NCI-H1105 (cell line): ENCODE data around the gene INTS3.
"Not testable (repeated sequence)": the region's sequence is repeated elsewhere in the genome, so short reads cannot be mapped to it uniquely, and the experiment has no call there.

Experiments
- DNase-seq: peaks from one replicate; lab custom pipeline; 2025; lab: John Stamatoyannopoulos, UW

Gene INTS3

DNA sequence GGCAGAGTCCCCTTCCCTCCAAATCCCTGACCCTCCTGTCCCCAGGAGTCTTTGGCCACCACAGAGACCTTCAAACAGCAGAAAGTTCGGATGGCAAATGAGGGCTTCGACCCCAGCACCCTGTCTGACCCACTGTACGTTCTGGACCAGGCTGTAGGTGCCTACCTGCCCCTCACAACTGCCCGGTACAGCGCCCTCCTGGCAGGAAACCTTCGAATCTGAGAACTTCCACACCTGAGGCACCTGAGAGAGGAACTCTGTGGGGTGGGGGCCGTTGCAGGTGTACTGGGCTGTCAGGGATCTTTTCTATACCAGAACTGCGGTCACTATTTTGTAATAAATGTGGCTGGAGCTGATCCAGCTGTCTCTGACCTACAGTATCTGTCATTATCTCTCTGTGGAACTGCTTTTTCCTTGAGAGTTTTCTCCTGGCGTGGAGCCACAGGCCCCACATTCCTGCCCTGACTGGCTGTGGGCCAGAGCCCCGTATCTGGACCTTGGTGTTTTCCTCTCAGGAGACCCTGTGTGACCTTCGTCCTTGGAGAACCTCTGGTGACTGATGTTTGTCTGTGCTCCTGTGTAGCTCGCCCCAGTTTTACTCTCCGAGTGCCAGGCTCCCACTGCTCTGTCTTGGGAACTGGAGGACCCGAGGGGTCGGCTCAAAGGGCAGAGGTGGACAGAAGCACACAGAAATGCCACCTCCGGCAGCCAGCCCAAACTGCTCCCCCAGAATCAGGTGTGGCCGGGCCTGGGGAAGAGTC is 52.1 kb downstream of the INTS3 start:
- DNase-seq, result no peak

DNA sequence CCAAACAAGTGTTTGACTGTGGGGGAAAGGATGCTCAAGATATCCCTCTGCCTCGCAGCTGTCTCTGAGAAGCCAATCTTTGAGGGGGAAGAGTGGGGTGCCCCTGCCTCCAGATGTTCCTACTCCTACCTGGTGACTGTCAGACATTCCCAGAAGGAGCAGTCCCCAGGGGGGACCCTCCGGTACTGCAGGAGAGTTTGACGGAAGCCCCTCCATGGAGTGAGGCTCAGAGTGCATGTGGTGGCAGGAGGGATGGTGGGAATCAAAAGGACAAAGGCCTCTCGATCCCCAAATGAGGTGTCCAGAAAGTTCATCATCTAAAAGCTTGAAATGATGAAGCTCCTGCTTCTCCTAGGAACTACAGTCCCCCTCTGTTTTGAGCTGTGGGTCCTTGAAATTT is 52.7 kb downstream of the INTS3 start:
- DNase-seq, result no peak

DNA sequence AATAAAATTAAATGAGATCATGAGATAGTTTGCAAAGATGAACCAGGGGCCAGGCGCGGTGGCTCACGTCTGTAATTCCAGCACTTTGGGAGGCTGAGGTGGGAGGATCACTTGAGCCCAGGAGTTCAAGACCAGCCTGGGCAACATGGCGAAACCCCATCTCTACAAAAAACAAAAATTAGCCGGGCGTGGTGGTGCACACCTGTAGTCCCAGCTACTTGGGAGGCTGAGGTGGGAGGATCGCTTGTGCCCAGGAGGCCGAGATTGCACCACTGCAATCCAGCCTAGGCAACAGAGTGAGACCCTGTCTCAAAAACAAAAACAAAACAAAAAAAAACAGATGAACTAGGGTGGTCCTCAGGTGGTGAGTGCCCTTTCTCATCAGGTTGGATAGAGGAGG is 54.8 kb downstream of the INTS3 start:
- not testable (repeated sequence) for DNase-seq

DNA sequence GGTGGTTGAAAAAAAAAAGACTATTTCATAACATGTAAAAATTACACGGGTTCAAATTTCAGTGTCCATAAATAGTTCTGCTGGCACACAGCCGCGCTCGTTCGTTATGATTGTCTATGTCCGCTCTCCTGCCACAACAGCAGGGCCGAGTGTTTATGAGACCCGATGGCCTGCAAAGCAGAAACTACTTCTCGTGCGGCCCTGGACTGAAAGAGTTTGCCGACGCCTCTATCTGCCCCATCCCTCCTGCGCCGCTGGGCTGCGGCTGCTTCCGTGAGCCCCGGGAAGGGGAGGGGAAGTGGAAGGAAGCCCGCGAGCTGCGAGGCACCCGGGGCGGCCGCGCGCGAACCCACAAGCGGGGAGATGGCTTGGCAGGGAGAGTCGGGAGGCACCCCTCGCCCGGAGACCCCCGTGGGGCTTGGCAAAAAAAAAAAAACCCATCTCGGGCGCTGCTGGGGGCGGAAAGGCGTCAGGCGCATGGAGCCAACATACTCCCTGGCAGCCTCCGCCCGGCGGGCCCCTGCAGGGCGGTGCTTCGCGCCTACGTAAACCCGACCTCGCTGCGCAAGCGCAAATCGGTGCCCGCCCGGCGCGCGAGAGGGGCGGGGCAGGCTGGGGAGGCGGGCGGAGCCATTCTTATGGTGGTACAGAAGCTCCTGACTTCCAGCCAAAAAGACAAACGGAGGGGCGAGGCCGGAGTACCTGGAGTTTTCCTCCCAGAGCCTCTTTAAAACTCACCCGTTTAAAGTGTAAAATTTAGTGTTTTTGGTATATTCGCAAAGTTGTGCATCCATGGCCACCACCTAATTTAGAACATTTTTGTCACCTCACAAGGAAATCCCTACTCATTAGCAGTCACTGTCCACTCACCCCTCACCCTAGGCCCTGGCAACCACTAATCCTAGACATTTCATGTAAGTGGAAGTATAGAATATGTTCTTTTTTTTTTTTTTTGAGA is 55.7 kb downstream of the INTS3 start:
- peak; percentile 79 for DNase-seq

DNA sequence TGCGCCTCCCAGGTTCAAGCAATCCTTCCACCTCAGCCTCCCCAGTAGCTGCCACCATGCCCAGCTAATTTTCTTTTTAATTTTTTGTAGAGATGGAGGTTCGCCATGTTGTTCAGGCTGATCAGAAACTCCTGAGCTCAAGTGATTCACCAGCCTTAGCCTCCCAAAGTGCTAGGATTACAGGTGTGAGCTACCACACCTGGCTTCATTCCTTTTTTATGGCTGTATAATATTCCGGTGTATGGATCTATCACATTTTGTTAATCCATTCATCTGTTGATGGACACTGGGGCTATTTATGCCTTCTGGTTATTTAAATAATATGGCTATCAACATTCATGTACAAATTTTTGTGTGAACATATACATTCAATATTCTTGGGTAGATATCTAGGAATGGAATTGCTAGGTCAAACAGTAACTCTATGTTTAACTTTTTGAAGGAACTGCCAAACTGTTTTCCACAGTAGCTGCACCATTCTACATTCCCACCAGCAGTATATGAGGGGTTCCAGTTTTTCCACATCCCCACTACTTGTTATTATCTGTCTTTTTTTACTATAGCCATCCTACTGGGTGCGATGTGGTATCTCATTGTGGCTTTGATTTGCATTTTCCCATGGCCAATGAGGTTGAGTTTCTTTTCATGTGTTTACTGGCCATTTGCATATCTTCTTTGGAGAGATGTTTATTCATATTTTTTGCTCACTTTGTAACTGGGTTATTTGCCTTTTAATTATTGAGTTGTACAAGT is 58.4 kb downstream of the INTS3 start:
- no peak for DNase-seq

DNA sequence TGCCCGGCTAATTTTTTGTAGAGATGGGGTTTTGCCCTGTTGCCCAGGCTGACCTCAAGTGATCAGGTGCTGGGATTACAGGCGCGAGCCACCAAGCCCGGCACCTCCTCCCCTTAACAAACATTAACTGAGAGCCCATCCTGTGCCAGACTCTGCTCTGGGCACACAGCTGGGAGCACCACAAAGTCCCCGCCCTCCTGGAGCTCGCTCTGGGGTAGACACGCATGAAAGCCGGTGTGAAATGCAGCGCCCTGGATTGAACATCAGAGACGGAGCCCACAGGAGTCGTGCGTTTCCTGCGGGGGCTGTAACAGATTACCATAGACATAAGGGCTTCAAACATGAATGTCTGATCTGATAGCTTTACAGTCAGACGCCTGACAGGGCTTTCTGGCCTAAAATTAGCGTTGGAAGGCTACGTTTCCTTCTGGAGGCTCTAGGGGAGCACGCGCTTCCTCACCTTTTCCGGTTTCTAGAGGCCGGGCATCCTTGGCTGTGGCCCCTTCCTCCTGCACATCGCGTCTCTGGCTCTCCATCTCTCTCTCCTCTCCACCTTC is 61.7 kb downstream of the INTS3 start:
- no peak for DNase-seq

DNA sequence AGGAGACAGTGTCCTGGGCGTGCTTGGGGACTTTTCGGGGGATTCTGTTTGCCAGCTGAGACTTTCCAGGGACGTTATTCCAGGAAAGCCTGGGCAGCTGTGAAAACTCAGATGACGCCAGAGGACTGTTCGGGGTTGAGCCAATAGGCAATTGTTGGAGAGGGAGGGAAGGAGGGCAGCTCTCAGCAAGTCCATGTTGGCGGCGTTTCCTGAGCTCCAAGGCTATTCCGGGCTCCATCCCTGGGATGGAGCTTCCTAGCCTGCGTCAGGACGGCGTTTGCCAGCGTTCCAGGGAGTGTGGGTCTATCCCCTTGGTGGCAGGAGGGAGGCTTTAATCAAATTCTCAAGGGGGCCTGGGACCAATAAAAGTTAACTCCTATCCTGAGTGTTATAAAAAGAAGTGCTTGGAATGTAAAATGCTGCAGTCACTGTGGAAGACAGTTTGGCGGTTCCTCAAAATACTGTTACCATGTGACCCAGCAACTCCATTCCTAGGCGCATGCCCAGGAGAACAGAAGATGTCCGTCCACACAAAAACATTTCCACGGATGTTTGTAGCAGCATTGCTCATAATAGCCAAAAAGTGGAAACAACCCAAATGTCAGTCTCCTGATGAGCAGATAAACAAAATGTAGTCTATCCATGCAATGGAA is 62.6 kb downstream of the INTS3 start:
- DNase-seq, result no peak

DNA sequence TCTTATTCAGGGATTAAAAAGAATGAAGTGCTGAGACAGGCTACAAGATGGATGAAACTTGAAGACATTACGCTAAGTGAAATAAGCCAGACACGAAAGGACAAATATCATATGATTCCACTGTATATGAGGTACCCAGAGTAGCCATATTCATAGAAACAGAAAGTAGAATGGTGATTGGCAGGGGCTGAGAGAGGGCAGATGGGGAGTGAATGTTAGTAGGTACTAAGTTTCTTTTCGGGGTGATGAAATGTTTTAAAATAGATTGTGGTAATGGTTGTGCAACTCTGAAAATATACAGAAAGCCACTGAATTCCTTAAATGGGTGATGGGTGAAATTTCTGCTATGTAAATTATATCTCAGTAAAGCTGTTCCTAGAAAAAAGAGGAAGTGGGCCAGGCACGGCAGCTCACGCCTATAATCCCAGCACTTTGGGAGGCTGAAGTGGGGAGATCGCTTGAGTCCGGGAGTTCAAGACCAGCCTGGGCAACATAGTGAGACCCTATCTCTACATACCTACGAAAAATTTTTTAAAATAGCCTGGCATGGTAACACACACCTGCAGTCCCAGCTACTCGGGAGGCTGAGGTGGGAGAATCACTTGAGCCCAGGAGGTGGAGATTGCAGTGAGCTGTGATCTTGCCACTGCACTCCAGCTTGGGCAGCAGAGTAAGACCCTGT is 63.3 kb downstream of the INTS3 start:
- DNase-seq, result no peak

DNA sequence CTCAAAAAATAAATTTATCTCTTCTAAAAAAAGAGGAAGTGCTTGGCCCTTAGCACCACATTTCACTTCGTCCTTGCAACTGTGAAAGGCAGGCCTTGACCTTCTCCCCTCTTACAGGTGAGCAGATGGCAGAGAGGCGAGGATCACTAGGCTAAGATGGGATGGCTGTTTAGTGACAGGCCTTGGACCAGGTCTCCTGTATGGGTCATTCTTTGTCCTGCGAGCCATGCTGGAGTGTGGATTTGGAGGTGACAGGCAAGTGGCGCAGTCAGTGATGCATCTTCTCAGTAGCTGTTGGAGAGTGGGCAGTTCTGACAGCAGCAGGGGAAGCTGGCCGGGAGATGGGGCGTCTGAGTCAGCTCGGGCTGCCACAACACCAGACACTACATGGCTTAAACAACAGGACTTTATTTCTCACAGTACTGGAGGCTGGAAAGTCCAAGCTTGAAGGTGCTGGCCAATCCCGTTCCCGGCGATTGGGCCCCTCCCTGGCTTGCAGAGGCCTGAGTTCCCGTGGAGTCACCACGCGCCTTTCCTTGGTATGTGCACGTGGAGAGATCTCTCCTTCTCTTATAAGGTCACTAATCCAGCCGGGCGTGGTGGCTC is 63.9 kb downstream of the INTS3 start:
- DNase-seq, result no peak

DNA sequence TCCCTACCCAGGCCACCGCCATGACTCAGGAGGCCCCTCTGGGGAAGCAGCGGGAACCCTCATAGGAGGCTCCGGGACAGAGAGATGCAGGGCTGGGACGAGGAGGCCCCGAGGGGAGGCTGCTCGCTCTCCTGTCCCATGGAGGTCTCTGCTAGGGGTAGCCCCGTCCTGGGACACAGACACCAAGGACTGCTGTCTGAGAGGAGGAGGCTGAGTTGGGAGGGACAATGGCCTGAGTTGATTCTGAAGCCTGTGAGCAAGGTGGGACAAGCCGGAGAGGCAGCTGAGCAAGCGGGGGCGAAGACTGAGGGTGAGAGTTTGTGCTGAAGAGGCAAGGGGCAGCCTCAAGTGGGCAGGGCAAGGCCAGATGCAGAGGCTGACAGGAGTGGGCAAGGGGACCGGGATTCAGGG is 64.8 kb downstream of the INTS3 start:
- DNase-seq, result no peak

DNA sequence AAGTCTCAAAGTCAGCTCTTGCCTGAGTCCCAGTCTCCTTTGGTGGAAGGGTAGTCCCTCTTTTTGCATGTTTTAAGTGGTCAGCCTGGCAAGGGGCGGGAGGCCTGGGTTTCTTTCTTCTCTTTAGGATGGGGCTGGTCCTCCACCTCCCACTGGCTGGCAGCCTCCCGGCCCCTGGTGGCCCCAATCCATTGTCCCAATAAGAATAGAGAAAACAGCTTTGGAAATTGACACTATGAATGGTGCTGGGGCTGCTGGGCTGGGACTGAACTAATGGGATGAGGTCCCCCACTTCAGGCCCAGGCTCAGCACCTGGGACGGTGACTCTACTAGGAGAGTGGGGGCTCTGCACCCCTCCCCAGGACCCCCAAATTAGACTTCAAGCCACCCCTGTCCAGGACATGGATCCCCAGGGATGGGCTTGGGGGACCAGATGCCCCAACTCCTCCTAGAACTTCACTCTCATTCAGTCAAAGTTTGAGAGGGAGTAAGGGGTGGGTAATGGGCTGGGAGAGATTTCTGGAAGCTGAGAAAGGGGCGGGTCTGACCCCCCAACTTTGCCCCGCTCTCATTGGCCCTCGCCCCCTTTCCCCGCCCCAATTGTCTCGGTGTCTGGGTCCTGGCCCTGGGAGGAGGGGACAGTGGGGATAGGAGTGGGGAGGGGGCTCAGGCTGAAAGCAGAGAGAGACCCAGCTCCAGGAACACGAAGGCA is 65.6 kb downstream of the INTS3 start:
- no peak for DNase-seq

DNA sequence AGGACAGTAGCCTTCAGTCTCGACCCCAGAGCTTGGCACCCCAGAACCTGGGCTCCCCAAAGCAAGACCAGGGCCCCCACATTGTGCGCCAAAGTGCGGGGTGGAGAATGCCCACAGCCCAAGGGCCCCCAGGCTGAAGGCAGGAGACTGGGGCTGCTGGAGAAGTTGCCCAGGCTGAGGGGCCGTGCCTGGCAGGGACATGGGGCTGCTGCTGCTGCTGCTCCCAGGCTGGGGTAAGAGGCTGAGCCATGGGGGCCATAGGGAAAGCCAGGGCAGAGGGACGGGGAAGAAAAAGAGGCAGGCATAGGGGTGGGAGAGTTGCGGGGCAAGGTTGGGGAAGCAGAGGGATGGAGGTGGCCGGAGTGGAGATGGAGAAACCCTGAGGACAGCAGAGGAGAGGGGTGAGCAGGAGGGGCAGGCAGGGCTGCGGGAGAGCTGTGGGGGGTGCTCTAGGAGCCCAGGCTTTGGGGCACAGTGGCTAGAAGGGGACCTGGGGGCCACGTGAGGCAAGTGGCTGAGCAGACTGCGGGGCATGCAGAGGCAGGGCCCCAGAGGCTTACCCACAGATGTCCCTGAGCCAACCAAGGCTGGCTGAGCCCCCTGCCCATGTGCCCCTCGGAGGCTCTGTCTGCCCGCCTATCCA is 66.2 kb downstream of the INTS3 start:
- no peak for DNase-seq

DNA sequence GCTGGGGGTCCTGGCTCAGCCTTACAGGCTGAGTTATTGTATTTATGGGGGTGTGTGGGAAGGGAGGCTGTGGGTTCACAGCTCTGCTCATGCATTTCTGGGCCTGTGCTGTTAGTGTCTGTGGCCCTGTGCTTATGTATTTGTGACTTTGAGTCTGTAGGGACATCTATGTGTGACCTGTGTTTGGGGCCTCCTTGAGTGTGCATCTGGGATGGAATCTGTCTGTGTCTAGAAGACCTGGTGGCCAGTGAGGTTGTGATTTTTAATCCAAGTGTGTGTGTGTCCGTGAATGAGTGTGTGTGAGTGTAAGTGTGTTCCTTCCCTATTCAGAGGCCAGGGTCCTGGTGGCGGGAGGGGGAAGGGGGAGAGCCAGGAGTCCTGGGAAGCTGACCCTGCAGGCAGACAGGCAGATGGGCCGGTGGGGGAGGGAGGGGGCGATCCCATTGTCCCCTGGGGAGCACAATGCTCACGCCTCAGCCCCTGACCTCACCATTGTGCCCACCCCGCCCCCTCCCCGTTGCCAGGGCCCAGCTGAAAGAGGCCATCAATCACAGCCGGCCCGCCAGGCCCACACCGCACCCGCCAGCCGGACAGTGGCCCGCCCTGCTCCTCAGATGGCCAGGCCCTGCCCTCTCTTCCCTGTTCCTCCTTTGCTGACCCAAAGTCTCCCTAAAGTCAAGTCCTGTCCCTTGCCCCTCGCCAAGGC is 66.9 kb downstream of the INTS3 start:
- DNase-seq, result no peak

DNA sequence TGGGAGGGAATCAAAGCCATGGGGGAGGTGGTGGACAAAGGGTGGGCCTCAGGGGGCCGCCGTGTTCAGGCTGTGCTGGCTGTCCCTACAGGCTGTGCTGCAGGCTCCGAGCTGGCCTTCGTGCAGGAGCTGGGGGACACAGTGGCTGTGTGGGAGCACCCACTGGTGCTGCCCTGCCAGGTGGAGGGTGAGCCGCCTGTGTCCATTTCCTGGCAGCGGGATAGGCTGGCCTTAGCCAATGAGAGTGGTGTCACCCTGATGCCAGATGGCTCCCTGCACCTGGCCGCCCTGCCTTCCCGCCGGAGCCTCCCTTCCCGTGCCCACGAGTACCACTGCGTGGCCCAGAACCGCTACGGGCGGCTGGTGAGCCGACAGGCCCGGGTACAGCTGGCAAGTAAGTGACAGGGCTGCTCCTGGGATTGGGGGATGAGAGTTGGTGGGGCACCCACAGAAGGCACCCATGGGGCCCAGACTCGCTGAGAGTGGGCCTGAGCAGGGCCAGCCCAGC is 67.5 kb downstream of the INTS3 start:
- no peak for DNase-seq

DNA sequence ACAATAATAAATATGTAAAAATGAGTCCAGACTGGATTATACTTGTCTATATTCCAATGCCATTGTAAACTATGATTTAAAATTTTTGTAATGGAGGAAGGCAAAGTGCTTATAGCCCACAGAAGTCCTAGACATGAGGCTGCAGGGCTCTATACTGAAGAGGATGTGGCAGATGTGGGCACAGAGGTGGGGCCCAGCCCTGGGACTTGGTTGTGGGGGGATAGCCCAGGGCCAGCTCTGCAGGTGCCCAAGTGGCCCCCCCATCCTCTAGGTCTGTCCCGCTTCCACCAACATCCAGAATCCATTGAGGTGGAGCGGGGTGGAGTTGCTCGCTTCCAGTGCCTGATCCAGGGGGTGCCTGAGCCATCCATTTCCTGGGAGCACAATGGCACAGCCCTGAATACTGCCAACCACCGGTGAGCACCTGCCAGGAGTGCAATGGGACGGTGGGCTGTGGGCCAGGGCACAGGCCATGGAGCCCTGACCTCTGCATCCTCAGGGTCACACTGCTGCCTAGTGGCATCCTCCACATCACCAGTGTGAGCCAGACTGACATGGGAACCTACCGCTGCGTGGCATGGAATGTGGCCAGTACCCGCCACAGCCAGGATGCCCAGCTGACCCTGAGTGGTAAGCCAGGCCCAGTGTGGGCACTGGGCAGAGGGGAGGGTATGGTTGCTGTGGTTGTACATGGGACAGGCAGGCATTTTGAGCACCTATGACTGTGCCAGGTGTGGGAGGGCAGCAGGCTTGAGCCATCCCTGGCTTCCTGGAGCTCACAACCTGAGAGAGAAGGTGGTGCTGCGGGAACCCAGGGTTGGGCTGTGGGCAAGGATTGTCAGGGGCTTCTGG is 68.3 kb downstream of the INTS3 start:
- no peak for DNase-seq

DNA sequence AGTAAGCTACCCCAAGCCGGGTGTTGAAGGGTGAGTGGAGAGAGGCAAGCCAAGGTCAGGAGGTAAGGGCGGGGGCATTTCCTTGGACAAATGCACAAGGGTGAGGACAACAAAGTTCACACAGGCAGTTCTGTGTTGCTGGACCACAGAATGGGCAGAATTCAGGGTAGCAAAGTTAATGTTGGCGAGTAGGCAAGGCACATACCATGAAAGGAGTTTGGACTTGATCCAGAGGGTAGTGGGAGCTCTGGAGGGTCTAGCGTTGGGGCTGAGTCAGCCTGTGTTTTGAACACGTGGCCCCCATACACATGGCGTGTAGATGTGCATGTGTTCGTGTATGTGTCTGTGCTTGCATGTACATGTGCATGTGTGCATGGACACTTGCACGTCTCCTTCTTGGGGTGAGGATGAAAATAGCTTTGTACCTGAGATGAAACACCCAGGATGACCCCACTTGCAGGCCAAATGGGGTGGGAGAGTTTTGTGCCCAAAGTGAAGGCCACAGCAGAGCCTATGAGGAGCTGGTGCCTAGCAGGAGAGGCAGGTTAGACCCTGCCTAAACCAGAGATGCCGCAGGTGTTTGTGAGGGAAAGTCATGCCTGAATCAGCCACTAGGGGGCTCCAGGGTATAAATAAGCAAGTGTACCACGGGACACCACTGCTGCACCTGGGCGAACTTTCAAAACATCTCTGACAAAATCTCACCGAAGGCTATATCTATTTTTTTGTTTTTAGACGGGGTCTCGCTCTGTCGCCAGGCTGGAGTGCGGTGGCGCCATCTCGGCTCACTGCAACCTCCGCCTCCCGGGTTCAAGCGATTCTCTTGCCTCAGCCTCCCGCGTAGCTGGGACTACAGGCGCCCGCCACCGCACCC is 69.2 kb downstream of the INTS3 start:
- DNase-seq, result peak; percentile 65

DNA sequence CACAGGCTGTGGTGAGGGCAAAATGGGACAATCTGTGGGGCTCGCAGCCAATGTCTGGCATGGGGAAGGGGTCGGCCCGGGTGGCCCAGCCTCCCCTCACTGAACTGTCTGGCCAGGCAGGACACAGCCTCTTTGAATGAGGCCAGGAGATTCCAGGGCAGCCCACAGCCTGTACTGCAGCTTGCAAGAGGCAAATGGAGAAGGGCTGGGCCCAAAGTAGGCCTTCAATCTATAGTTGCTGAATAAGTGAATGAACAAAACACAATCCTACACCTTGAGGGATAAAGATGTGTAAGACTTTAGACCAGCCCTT is 70.6 kb downstream of the INTS3 start:
- DNase-seq, result no peak
